WTC11 (cell line): ENCODE measurements around the gene ADARB2. TPM values are rescaled to one million over a fixed set of nuclear protein-coding genes. Genes with fewer than 3 reads are reported as not detected.

Experiments
- ATAC-seq: fragments of 200-7000 bp; cut with Tn5 transposase; 2 replicates; pipeline ENCODE4 v1.10.0; 2021; ENCODE audit warnings: mild to moderate bottlenecking, moderate library complexity
- CTCF ChIA-PET: fragments of 300-600 bp; sonication (Branson Sonifier 250); formaldehyde crosslinking; loops from one replicate; lab custom pipeline; 2021; ENCODE audit warnings: antibody characterized with exemption; lab: Charles Lee
- POLR2A ChIA-PET: fragments of 350-600 bp; sonication (Branson Sonifier 250); formaldehyde crosslinking; loops from one replicate; lab custom pipeline; 2021; ENCODE audit warnings: antibody characterized with exemption; lab: Charles Lee
- DNase-seq: peaks from one replicate; pipeline ENCODE4 v3.0.0; 2021; ENCODE audit warnings: low spot score
- H3K27ac Mint-ChIP-seq: 2 replicates; pipeline ENCODE4 v1.8.0; 2021; ENCODE audit warnings: mixed read lengths
- H3K27me3 Mint-ChIP-seq: 2 replicates; pipeline ENCODE4 v1.8.0; 2021; ENCODE audit warnings: low read depth, mild to moderate bottlenecking, moderate library complexity, mixed read lengths
- H3K36me3 Mint-ChIP-seq: 2 replicates; pipeline ENCODE4 v1.8.0; 2021; ENCODE audit warnings: mixed read lengths
- H3K4me1 Mint-ChIP-seq: 2 replicates; pipeline ENCODE4 v1.8.0; 2022; ENCODE audit warnings: mixed read lengths
- H3K4me3 Mint-ChIP-seq: 2 replicates; pipeline ENCODE4 v1.8.0; 2021; ENCODE audit warnings: mild to moderate bottlenecking, moderate library complexity, mixed read lengths
- H3K9me3 Mint-ChIP-seq: 2 replicates; pipeline ENCODE4 v1.8.0; 2021; ENCODE audit warnings: mixed read lengths
- ATF1 ChIP-seq: sonication (generic); formaldehyde crosslinking; IDR thresholded peaks from 2 replicates; pipeline ENCODE4 v1.8.1; 2023; ENCODE audit warnings: mild to moderate bottlenecking, moderate library complexity, missing genetic modification reagents
- ATF3 ChIP-seq: sonication (generic); formaldehyde crosslinking; conservative IDR thresholded peaks from 2 replicates; pipeline ENCODE4 v1.8.1; 2022; ENCODE audit warnings: mild to moderate bottlenecking, missing genetic modification reagents
- CDX4 ChIP-seq: fragments of 250-450 bp; sonication (Bioruptor Pico); IDR thresholded peaks from 2 replicates; pipeline ENCODE4 v1.9.0; 2021; ENCODE audit warnings: moderate library complexity, mild to moderate bottlenecking, inconsistent platforms, borderline replicate concordance
- CREB1 ChIP-seq: sonication (generic); formaldehyde crosslinking; IDR thresholded peaks from 2 replicates; pipeline ENCODE4 v1.8.0; 2023; ENCODE audit warnings: mild to moderate bottlenecking, missing genetic modification reagents
- GABPB1 ChIP-seq: sonication (generic); formaldehyde crosslinking; IDR thresholded peaks from 2 replicates; pipeline ENCODE4 v1.8.1; 2023; ENCODE audit warnings: mild to moderate bottlenecking, missing genetic modification reagents
- HMGA2 ChIP-seq: fragments of 250-450 bp; sonication (Bioruptor Pico); IDR thresholded peaks from 2 replicates; pipeline ENCODE4 v1.4.0; 2021; ENCODE audit warnings: mild to moderate bottlenecking, moderate library complexity
- HMGXB4 ChIP-seq: sonication (generic); formaldehyde crosslinking; IDR thresholded peaks from 2 replicates; pipeline ENCODE4 v1.8.1; 2023; ENCODE audit warnings: mild to moderate bottlenecking, moderate library complexity, missing genetic modification reagents
- JAZF1 ChIP-seq: fragments of 250-450 bp; sonication (Bioruptor Pico); IDR thresholded peaks from 2 replicates; pipeline ENCODE4 v1.9.0; 2021; ENCODE audit warnings: moderate library complexity, mild to moderate bottlenecking, inconsistent platforms
- KAT7 ChIP-seq: sonication (generic); formaldehyde crosslinking; IDR thresholded peaks from 2 replicates; pipeline ENCODE4 v1.8.1; 2023; ENCODE audit warnings: missing genetic modification reagents, mild to moderate bottlenecking, borderline replicate concordance
- MAX ChIP-seq: sonication (generic); formaldehyde crosslinking; IDR thresholded peaks from 2 replicates; pipeline ENCODE4 v1.8.0; 2022; ENCODE audit warnings: mild to moderate bottlenecking, missing genetic modification reagents
- MYBL2 ChIP-seq: sonication (generic); formaldehyde crosslinking; IDR thresholded peaks from 2 replicates; pipeline ENCODE4 v1.8.1; 2023; ENCODE audit warnings: mild to moderate bottlenecking, moderate library complexity, missing genetic modification reagents
- NFYB ChIP-seq: sonication (generic); formaldehyde crosslinking; conservative IDR thresholded peaks from 2 replicates; pipeline ENCODE4 v1.8.0; 2022; ENCODE audit warnings: low read depth, missing genetic modification reagents
- NR2C2 ChIP-seq: sonication (generic); formaldehyde crosslinking; IDR thresholded peaks from 2 replicates; pipeline ENCODE4 v1.8.0; 2022; ENCODE audit warnings: mild to moderate bottlenecking, missing genetic modification reagents
- NR3C1 ChIP-seq: sonication (generic); formaldehyde crosslinking; conservative IDR thresholded peaks from 2 replicates; pipeline ENCODE4 v1.8.1; 2023; ENCODE audit warnings: low read depth, mild to moderate bottlenecking, missing genetic modification reagents
- OVOL2 ChIP-seq: fragments of 250-450 bp; sonication (Bioruptor Pico); IDR thresholded peaks from 2 replicates; pipeline ENCODE4 v1.9.0; 2021; ENCODE audit warnings: mild to moderate bottlenecking, borderline replicate concordance
- SMAD4 ChIP-seq: sonication (generic); formaldehyde crosslinking; IDR thresholded peaks from 2 replicates; pipeline ENCODE4 v1.8.0; 2022; ENCODE audit warnings: mild to moderate bottlenecking, missing genetic modification reagents
- ZBTB43 ChIP-seq: sonication (generic); formaldehyde crosslinking; IDR thresholded peaks from 2 replicates; pipeline ENCODE4 v1.8.1; 2023; ENCODE audit warnings: mild to moderate bottlenecking, missing genetic modification reagents
- ZMAT4 ChIP-seq: fragments of 250-450 bp; sonication (Bioruptor Pico); IDR thresholded peaks from 2 replicates; pipeline ENCODE4 v1.9.0; 2021; ENCODE audit warnings: mild to moderate bottlenecking
- ZNF281 ChIP-seq: sonication (generic); formaldehyde crosslinking; IDR thresholded peaks from 2 replicates; pipeline ENCODE4 v1.8.0; 2023; ENCODE audit warnings: mild to moderate bottlenecking, missing genetic modification reagents
- ZNF317 ChIP-seq: sonication (generic); formaldehyde crosslinking; IDR thresholded peaks from 2 replicates; pipeline ENCODE4 v1.8.1; 2023; ENCODE audit warnings: low read depth, mild to moderate bottlenecking, moderate library complexity, missing genetic modification reagents, borderline replicate concordance
- ZNF532 ChIP-seq: fragments of 250-450 bp; sonication (Bioruptor Pico); IDR thresholded peaks from 2 replicates; pipeline ENCODE4 v1.9.0; 2021; ENCODE audit warnings: mild to moderate bottlenecking, borderline replicate concordance
- total RNA-seq: library from RNA; stranded (reverse); gene quantifications from 3 replicates; pipeline ENCODE4 v1.2.3, GENCODE V29; 2021

ADARB2 gene
- total RNA-seq, 1 experiment from 2014 or later, result 3.7 TPM

- TF ChIP-seq MAX (CRISPR knock-in tag) (no peak), ATF3 (CRISPR knock-in tag) (no peak), ZBTB43 (CRISPR knock-in tag) (no peak), NR3C1 (no peak), ATF1 (CRISPR knock-in tag) (no peak), JAZF1 (CRISPR knock-in tag) (no peak)
These were observed 66.6 kb downstream of the ADARB2 start (continued) for GRCh38 chr10:1670541-1671365.

GRCh38 chr10:1669433-1669832 is 67.9 kb downstream of the ADARB2 start:
- H3K27ac Mint-ChIP-seq, result no peak overlapping the region
- no peak for TF ChIP-seq ZNF532
- no peak for TF ChIP-seq NR2C2 (CRISPR knock-in tag)
- no peak for TF ChIP-seq HMGA2 (CRISPR knock-in tag)
- TF ChIP-seq ZNF317 (CRISPR knock-in tag), result no peak
- TF ChIP-seq CDX4 (CRISPR knock-in tag), result no peak
- no peak for TF ChIP-seq ZMAT4 (CRISPR knock-in tag)
- TF ChIP-seq NFYB, result no peak
- no peak for TF ChIP-seq CREB1 (CRISPR knock-in tag)
- TF ChIP-seq SMAD4 (CRISPR knock-in tag), result no peak
- no peaks in the 10 kb centered on the region for H3K9me3 Mint-ChIP-seq
- no peaks in the 10 kb centered on the region; the same call in 1 of the 2 replicates for H3K27me3 Mint-ChIP-seq
- ATAC-seq (no peak), DNase-seq (no peak)
- ChIA-PET POLR2A (no interaction called here), CTCF (no interaction called here)
- H3K4me3 Mint-ChIP-seq, result no peak overlapping the region
- H3K36me3 Mint-ChIP-seq, result no peaks in the 10 kb centered on the region
- H3K4me1 Mint-ChIP-seq, result peaks cover 13% of the 10 kb centered on the region

- H3K27me3 Mint-ChIP-seq, result no peaks in the 10 kb centered on the region; the same call in 1 of the 2 replicates
- no peak for ATAC-seq
- H3K4me1 Mint-ChIP-seq, result peaks cover 13% of the 10 kb centered on the region
- H3K36me3 Mint-ChIP-seq, result no peaks in the 10 kb centered on the region
- CTCF ChIA-PET, result no interaction called here
- no peak for DNase-seq
- H3K27ac Mint-ChIP-seq, result no peak overlapping the region
- no peaks in the 10 kb centered on the region for H3K9me3 Mint-ChIP-seq
- POLR2A ChIA-PET, result no interaction called here
- no peak overlapping the region for H3K4me3 Mint-ChIP-seq
- TF ChIP-seq GABPB1 (CRISPR knock-in tag), result no peak
- TF ChIP-seq HMGXB4, result no peak
- TF ChIP-seq MYBL2 (CRISPR knock-in tag), result no peak
- no peak for TF ChIP-seq KAT7 (CRISPR knock-in tag)
- TF ChIP-seq ZNF281, result no peak
- TF ChIP-seq OVOL2 (CRISPR knock-in tag), result no peak
These were observed 68.9 kb downstream of the ADARB2 start for GRCh38 chr10:1668399-1668798.
